NCI-H82 (cell line): ENCODE measurements around the gene DENND5A.
"Not testable (repeated sequence)": the region's sequence is repeated elsewhere in the genome, so short reads cannot be mapped to it uniquely, and the experiment has no call there.

Experiments
- DNase-seq: peaks from one replicate; lab custom pipeline; 2025; lab: John Stamatoyannopoulos, UW

Gene DENND5A

DNA sequence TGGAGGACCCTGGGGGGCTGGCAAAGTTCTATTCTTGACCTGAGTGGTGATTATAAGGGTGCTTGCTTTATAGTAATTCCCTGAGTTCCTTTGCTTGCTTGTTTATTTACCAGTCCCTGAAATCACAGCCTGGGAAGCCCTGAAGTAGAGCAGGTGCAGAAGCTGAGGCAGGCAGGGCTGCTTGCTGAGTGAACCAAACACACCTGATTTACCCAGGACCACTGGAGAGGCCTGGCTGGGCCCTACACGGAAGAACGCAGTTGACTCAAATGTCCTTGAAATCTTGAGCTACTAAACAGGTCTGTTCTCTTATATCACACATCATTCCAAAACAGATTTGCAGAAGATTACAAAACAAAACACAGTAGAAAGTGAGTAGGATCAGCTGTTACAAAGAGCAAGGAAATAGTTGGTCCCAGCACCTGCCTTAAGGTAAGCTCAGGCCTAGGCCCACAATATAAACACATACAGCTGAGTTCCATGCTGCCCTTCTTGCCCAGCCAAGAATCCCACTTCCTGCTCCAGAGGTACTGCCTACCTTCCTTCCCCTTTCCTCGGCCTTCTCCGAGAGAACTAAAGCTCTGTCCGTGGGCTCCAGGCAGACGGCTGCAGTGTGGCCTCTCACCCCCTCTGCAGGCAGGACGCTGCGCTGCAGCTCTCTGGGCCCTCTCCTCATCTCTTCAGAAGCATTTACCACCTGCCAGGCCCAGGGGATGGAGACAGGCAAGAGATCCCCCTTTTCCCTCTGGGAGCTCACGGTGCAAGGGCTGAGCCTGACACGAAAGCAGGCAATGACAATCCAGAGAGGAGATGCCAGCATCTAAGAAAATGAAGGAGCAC, 127.6 kb downstream of the DENND5A start:
- DNase-seq, result peak; percentile 81

DNA sequence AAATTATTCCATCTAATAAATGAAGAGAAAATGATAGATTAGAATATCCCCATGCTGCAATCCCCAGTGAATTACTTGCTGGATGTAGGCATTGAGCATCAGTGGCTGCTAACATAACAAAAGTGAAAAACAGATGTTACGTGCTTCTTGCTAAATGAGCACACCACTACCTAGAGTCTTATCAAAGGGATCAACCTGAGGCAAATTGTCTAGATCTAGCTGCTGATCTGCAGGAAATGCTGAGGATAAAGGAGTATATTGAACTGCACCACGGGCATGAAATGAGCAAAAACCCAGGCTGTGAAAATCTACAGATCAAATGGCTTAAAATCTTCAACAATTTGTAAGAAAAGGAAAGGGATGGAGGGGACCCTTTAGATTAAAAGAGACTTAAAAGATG, 128.4 kb downstream of the DENND5A start:
- no peak for DNase-seq

DNA sequence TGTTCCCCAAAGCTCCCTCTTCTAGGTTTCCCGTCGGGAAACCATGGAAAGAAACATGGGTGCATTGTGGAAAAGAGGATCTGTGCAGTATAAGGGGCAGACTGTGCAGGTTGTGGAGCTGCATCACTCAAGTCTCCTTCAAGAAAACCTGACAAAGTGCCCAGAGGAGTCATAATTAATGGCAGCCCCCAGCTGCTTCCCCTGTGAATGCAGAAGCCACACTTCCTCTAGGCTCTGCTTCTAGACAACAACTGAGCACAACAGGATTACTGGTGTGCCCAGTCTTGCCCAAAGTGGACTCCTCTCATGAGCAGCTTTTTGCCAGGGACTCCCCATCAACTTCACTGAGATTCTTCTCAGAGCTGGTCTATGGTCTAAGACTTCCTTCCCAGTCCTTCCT, 131.2 kb downstream of the DENND5A start:
- no peak for DNase-seq

DNA sequence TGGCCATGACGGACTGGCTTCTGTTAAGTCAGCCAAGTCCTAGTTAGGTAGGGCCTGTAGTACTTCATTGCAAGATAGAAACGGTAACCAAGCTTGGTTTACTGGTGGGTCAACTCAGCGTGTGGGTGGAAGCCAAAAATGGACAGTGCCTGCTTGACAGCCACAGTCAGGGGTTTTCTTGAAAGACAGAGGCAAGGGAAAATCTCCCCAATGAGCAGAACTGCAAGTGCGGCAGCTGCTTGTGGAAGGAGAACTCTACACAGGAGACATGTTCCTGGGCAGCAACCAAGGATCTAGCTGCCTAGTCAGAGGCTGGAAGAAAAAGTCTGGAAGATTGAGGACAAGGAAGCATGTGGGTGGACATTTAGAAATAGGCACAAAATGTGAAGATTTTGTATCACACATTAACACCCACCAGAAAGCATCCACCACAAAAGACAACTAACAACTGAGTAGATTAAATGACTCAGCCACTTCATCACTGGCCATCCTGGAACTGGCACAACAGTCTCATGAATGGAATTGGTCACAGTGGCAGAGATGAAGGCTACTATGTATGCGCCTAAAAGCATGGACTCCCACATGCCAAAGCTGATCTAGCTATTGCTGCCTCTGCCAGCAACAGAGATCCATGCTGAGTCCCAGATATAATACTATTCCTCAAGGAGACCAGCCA, 132.8 kb downstream of the DENND5A start:
- no peak for DNase-seq

DNA sequence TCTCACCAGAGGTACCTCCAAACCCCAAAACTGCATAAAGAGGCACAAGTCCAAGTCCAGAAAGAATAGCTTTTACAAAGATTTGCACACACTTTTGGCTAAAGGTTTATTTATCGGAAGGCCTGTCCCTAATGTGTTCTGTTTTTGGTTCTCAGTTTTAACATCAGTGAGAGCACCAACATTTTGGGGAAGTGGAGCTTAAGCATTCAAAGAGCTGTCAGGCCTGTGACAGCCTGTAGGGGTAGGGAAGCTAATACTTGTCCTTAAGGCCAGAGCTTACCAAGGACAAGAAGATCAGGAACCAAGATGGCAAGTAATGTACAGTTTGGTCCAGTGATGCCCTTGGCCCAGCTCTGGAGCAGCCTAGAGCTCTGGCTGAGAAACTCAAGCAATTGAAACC, 134.9 kb downstream of the DENND5A start:
- DNase-seq, result no peak

DNA sequence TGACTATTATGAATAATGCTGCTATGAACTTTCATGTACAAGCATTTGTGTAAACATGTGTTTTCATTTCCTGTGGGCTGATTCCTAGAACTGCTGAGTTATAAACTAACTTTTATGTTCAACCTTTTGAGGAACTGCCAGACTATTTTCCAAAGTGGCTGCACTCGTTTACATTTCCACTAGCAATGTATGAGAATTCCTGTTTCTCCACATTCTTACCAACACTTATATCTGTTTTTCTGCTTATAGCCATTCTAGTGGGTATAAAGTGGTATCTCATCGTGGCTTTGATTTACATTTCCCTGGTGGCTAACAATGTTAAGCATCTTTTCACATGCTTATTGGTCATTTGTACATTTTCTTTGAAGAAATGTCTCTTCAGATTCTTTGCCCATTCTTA, 138.5 kb downstream of the DENND5A start:
- DNase-seq, result no peak

DNA sequence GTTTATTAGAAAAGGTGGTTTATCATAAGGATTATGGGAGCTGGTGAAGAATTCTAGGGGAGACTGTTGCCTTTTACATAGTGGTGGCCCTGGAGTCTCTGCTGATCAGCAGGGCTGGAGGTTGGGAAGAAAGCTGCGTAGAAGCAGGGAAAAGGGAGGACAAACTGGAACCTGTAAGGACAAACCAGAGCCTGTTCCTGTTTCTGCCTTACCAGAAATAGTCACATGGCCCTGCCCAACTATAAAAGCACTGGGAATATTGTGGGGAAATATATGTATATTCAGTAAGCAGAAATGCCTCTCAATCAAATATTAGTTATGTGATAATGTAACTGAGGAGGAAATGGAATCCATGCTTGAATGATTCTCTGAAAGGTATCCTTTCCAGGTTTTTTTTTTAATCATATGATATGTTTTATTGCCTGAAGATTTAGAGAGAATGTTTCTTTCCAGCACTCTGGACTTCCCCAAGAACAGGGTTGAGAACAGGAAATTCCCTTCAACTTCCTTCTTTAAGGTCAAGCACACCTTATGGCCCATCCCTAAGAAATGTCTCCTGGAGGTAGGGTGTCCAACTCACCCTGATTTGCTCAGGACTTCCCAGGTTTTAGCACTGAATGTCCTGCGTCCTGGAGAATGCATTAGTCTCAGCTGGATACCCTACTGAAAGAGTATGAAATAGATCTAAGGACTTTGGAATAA, 139.8 kb downstream of the DENND5A start:
- DNase-seq, result no peak

DNA sequence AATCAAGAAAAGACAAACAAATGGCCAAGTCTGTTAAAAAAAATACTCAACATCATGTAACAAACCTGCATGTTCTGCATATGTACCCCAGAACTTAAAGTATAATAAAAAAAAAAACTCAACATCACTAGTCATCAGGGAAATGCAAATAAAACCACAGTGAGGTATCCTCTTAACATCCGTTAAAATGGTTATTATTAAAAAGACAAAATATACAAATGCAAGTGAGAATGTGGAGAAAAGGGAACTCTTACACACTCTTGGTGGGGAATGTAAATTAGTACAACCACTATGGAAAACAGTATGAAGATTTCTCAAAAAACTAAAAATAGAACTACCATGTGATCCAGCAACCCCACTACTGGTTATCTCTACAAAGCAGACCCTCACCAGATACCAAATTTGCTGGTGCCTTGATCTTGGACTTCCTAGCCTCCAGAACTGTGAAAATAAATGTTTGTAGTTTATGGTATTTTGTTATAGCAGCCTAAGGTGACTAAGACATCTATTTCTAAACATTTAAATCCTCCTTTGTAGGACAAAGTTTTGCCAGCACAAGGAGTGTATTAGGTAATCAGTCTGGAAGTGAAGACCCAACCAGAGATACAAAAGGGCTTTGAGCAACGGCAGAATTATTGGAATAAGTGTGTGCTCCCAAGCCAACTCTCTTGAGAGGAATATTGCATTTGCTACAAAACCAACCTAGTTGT, 141.4 kb downstream of the DENND5A start:
- DNase-seq, result no peak

DNA sequence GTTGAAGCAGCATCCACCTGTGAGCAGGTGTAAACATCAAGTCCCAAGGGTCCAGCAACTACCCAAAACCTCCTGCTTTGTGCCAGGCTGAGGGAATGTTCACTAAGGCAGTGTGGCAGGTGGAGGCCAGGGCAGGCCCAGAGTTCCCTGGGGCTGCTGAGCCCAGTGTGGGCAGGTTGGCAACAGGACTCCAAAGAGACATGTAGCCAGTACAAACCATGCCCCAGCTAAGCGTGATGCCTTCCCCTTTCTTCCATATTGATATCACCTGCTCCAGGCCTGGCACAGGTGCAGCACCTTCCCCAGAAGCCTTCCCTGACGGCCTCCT, 143.7 kb downstream of the DENND5A start:
- DNase-seq, result no peak

DNA sequence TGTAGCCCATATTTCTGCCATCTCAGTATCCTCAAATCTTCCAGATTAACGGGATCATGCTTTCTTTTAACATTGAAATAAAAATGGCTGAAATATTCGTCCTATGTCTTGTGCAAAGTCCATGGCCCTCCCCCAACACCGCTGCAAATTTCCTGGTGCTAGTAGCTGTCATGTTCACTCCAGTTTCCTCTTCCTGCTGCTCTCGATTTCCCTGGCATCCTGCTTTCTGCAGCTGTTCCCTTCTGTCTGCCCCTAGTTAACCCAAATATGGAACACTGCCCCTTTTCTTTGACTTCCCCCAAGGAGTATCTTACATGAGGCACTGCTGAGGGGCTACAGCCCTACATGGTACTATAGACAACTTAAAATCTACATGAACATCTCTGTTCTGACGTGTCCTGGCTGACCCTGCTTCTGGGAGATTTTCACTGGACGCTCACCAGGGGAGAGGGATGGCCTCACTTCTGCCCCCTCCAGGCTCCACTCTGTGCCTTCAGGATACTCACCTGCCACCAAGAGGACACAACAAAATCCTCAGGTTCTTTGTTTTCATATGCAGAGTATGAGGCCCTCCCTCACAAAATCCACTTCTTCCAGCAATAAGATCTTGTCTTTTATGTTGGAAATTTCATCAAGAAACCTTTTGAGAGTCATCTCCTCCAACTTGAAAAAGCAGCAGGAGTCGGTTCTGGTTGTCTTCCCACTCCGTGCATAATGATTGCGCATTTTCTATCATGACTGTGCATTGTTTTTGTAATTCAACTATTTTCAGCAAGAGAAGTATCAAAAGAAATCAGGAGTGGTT, 144.3 kb downstream of the DENND5A start:
- DNase-seq, result peak; percentile 66

DNA sequence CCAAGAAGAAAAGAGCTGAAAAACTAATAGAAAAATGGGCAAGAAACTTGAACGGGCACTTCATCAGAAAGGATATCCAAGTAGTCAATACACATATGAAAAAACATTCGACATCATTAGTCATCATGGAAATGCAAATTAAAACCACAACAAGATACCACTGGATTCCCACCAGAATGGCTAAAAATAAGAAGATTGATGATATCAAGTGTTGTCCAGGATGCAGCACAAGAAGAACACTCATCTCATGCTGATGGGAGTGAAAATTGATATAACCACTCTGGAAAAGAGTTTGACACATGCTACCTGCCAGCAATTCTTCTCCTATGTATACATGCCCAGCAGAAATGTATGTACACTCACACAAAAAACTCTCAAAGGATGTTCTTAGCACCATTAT, 146.9 kb downstream of the DENND5A start:
- DNase-seq, result no peak

DNA sequence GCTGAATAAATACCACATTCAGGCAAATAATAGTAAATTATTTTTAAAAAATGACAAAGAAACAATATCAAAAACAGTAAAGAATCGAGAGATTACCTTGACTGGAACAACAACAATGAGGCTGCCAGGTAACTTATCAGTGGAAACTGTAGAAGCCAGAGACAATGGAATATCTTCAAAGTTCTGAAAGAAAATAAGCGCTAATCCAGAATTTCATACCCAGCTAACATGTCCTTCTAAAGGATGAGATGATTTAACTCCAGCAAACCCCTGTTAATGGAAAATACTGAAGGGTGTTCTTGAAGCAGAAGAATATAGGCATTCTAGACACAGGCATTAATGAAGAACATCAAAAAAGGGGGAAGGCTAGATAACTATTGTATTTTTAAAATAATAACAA, 153.1 kb downstream of the DENND5A start:
- no peak for DNase-seq

DNA sequence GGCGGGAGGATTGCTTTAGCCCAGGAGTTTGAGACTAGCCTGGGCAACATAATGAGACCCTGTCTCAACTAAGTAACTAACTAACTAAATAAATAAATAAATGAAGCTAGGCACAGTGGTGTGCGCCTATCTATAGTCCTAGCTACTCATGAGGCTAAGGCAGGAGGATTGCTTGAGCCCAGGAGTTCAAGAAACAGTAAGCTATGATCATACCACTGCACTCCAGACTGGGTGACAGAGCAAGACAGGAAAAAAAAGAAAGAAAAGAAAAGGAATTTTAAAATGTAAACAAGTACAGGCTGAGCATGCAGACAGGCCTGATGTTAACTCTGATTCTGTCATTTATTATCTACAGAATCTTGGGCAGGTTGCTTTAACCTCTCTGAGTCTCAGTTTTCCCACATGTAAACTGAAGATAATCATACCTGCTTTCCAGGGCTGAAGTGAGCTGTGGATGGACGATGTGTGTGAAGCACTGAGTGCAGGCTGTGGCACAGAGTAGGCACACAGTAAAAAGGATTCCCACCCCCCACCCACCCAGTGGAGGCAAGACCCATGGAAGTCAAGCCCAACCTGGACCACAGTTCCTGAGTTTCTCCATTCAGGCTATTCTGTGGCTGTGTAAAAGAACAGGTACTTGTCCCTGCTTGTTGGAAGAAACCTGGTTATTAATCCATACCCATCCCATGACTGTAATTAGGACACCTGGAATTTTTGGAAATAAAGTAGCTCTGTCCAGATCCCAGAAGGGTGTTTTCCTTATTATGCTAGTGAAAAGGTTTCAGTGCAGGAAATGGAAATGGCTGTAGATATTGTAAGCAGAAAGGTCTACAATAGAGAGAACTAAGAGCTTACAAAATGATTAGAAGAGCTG, 155.1 kb downstream of the DENND5A start:
- no peak for DNase-seq

DNA sequence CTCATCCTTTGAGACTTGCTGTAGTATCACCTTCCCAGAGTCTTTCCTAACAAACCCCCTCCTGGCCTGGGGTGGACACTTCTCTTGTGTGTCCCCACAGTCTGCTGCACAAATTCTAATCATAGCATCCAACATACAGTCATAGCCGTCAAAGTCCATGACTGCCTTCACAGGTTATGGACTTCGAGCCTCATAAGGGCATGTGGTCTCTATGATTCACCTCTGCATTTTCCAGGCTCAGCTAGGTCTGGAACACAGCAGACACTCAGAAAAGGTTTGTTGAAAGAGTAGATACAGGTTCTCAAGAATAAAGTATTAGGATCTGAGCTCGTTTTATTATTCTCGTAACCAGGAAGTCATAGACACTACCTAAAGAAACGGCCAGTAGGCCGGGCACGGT, 160.6 kb downstream of the DENND5A start:
- no peak for DNase-seq

DNA sequence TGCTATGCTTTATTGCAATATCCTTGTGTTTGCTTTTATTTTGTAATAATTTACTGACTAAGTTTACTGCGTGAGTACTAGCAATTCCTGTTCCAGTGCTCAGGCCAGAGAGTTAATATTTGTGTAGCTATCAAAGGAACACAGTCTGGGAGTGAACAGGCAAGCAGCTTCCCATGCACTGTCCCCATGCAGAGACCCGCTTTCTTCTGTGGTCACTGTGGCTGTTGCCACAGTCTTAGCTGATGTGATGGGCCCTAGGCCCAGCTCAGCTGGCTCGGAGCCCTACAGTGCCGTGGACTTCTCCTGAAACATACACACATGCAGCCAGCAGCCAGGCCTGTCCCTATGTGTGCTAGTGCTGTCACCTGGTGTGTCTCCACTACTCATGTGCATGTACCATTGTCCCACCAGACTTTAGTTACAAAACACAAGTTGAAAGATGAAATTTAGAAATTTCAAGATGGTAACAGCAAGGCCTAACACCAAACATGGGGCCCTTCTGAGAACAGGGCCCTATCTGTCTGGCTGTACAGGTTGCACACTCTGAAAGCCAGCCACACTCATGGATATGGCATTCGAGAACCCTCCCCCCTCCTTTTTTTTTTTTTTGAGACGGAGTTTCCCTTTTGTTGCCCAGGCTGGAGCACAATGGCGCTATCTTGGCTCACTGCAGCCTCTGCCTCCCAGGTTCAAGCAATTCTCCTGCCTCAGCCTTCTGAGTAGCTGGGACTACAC, 161.4 kb downstream of the DENND5A start:
- DNase-seq, result no peak

DNA sequence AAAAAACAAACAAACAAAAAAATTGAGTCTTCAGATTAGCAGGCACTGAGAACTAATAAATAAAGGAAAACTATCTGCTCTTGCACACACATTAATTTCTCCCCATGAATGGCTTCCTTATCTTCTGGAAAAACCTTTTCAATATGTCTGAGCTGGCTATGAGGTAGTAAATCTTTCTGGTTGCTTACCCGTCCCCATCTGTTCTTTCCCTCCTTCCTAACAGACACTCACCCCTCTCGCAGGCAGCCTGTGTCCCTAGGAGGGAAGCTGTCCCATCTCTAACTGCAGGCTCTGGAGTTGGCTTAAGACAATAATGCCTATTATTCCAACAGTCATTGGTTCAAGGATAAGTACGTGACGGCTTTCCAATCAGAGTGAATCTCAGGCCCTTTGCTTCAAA, 165.5 kb downstream of the DENND5A start:
- DNase-seq, result peak; percentile 87

DNA sequence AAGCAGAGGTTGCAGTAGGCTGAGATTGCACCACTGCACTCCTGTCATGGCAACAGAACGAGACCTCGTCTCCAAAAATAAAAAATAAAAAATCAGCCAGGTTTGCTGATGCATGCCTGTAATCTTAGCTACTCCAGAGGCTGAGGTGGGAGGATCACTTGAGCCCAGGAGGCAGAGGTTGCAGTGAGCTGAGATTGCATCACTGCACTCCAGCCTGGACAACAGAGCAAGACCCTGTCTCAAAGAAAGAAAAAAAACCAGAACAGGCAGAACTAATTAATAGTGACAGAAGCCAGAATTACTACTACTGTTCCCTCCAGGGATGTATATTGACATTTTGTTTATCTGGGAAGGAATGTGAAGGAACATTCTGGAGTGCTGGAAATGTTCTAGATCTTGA, 166.7 kb downstream of the DENND5A start:
- not testable (repeated sequence) for DNase-seq

DNA sequence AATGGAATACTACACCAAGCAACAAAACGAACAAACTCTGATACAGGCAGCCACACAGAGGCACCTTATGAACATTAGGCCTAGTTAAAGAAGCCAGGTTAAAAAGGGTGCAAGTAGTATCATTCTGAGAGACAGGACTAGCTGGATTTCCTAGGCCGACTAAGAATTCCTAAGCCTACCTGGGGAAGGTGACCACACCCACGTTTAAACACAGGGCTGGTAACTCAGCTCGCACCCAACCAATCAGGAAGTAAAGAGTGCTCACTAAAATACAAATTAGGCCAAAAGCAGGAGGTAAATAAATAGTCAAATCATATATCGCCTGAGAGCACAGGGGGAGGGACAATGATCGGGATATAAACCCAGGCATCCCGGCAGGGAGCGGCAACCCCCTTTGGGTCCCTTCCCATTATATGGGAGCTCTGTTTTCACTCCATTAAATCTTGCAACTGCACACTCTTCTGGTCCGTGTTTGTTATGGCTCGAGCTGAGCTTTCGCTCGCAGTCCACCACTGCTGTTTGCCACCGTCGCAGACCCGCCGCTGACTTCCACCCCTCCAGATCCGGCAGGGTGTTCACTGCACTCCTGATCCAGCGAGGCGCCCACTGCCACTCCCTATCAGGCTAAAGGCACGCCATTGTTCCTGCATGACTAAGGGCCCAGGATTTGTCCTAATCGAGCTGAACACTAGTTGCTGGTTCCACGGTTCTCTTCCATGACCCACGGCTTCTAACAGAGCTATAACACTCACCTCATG, 167.8 kb downstream of the DENND5A start:
- DNase-seq, result not testable (repeated sequence)

DNA sequence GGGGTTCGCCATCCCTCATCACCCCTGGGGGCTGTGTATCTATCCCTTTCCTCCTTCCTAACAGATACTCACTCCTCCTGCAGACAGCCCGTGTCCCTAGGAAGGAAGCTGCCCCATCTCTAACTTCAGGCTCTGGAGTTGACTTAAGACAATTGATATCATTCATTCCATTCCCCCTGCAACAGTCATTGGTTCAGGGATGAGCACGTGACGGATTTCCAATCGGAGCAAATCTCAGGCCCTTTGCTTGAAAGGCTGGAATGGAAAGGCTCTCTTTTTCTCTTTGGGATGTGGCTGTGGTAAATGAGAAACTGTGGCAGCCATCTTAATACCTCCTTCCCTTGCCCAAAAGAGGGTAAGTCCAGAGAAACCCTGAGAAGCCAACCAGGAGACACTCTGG, 168.7 kb downstream of the DENND5A start:
- DNase-seq, result no peak
